RWPE2 (cell line): Measurements from ENCODE around the gene NATD1.

Experiments used
- ATAC-seq: fragments of 200-7000 bp; cut with Tn5 transposase; 3 replicates; pipeline ENCODE4 v1.9.1; 2021; ENCODE audit warnings: low read depth
- DNase-seq: peaks from one replicate; pipeline ENCODE4 v3.0.0-alpha.2; 2020; ENCODE audit warnings: low spot score
- H3K27ac ChIP-seq: fragments of 450-650 bp; 2 replicates; pipeline ENCODE4 v1.5.1; 2017; ENCODE audit warnings: mild to moderate bottlenecking; ENCODE audit not compliant: poor library complexity, severe bottlenecking
- H3K27me3 ChIP-seq: fragments of 250-450 bp; sonication (Bioruptor Pico); 2 replicates; pipeline ENCODE4 v1.5.1; 2021; ENCODE audit warnings: mild to moderate bottlenecking, moderate library complexity; ENCODE audit not compliant: insufficient read depth, poor library complexity, severe bottlenecking
- H3K36me3 ChIP-seq: fragments of 250-450 bp; sonication (Bioruptor Pico); 2 replicates; pipeline ENCODE4 v1.5.1; 2020; ENCODE audit warnings: low read depth, mild to moderate bottlenecking, moderate library complexity
- H3K4me1 ChIP-seq: fragments of 250-450 bp; sonication (Bioruptor Pico); 2 replicates; pipeline ENCODE4 v1.5.1; 2021; ENCODE audit warnings: mild to moderate bottlenecking, moderate library complexity; ENCODE audit not compliant: insufficient read depth, poor library complexity, severe bottlenecking
- H3K4me3 ChIP-seq: fragments of 250-450 bp; sonication (Bioruptor Pico); 2 replicates; pipeline ENCODE4 v1.5.1; 2021; ENCODE audit warnings: mild to moderate bottlenecking, moderate library complexity; ENCODE audit not compliant: severe bottlenecking
- H3K9me3 ChIP-seq: fragments of 250-450 bp; sonication (Bioruptor Pico); 2 replicates; pipeline ENCODE4 v1.5.1; 2021; ENCODE audit warnings: mild to moderate bottlenecking, moderate library complexity; ENCODE audit not compliant: severe bottlenecking
- TF ChIP-seq, protein P1 (sequence below): fragments of 450-650 bp; IDR thresholded peaks from one replicate; pipeline ENCODE4 v1.5.1; 2017; ENCODE audit warnings: mild to moderate bottlenecking, moderate library complexity; ENCODE audit not compliant: poor library complexity, severe bottlenecking

The NATD1 gene

DNA sequence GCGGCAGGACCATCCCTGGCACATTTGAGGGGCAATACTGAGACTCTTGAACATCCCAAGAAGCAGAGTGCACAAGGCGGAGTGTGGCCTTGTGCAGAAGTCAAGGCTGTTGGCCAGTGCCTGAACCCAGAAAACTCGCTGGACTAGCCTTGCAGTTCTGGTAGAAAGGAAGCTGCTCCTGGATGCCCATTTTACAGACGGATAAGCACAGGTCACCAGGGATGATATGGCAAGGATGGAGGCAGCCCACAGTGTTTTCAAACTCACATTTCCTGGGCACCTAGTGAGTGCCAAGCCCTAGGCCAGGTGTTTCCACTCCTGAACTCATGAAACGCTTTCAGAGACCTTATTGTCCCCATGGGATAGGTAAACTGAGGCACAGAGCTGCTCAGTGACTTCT is 29.6 kb upstream of the NATD1 start:
- ATAC-seq (no peak), DNase-seq (no peak)
- no peaks in the 10 kb centered on the region for H3K36me3 ChIP-seq
- peaks cover 18% of the 10 kb centered on the region for H3K4me1 ChIP-seq
- no peak overlapping the region for H3K27ac ChIP-seq
- TF ChIP-seq, protein P1, sequence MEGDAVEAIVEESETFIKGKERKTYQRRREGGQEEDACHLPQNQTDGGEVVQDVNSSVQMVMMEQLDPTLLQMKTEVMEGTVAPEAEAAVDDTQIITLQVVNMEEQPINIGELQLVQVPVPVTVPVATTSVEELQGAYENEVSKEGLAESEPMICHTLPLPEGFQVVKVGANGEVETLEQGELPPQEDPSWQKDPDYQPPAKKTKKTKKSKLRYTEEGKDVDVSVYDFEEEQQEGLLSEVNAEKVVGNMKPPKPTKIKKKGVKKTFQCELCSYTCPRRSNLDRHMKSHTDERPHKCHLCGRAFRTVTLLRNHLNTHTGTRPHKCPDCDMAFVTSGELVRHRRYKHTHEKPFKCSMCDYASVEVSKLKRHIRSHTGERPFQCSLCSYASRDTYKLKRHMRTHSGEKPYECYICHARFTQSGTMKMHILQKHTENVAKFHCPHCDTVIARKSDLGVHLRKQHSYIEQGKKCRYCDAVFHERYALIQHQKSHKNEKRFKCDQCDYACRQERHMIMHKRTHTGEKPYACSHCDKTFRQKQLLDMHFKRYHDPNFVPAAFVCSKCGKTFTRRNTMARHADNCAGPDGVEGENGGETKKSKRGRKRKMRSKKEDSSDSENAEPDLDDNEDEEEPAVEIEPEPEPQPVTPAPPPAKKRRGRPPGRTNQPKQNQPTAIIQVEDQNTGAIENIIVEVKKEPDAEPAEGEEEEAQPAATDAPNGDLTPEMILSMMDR: no peak
- H3K27me3 ChIP-seq: no peaks in the 10 kb centered on the region
- H3K9me3 ChIP-seq: no peaks in the 10 kb centered on the region
- no peak overlapping the region for H3K4me3 ChIP-seq

DNA sequence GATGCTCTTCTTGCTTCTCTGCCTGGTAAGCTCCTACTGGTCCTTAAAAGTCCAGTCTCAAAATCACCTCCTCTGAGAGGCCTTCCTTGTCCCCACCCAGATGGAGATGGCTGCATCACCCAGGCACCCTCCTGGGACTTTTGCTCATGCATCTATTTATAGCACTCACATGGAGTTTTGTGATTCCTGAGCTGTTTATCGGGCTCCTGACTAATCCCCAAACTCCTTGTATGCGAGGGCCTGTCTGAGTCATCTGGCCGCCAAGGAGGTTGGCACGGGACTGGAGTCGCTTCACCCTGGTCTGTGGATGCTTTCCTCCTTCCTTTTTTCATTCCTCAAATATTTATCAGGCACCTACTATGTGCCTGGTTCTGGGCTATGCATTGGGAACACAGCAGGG is 29.0 kb upstream of the NATD1 start:
- Histone ChIP-seq H3K27me3 (no peaks in the 10 kb centered on the region), H3K27ac (no peak overlapping the region), H3K4me1 (peaks cover 13% of the 10 kb centered on the region), H3K4me3 (no peak overlapping the region), H3K36me3 (no peaks in the 10 kb centered on the region), H3K9me3 (no peaks in the 10 kb centered on the region)
- ATAC-seq (peak; percentile 28), DNase-seq (no peak)
- TF ChIP-seq, protein P1: no peak

DNA sequence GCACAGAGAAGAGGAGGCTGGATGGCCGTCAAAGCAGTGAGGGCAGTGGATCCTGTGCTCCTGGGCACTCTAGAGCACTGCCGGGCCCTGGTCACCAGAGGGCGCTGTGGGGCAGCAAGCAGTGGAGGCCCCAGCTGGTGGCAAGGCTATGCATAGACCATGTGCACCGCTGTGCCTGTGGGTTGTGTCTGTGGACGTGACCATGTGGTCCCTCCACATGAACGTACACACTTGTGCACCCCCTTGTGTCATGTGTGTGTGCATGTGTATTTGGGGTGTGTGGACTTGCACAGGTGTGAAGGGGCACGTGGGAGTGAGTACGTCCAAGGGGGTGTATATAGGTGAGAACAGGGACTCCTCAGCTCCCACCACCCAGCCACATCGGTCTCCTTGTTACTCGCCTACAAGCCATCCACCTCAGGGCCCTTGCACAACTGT is 26.9 kb upstream of the NATD1 start:
- Histone ChIP-seq H3K27ac (no peak overlapping the region), H3K27me3 (no peaks in the 10 kb centered on the region), H3K36me3 (no peaks in the 10 kb centered on the region), H3K4me1 (peaks cover 8% of the 10 kb centered on the region), H3K4me3 (no peak overlapping the region), H3K9me3 (no peaks in the 10 kb centered on the region)
- ATAC-seq (peak; percentile 53), DNase-seq (no peak)
- TF ChIP-seq, protein P1: peak; percentile 97

DNA sequence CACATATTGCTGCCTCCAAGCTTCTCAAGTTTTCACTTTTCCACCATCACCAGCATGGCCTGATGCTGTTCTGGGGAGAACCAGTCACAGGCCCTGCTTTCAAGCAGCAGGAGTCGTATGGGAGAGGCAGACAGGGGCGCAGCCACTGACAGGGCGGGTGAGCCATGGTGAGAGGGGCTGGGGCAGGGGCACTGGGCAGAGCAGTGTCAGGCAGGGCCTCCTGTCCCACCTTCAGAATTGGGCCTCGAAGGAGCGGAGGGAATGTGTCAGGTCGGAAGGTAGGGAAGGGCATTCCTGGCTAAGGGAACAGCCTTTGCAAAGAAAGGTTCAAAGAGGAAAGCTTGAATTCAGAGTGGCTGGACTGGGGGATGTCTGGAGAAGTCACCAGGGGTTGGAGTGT is 26.4 kb upstream of the NATD1 start:
- Histone ChIP-seq H3K9me3 (no peaks in the 10 kb centered on the region), H3K36me3 (no peaks in the 10 kb centered on the region), H3K4me3 (no peak overlapping the region), H3K27ac (no peak overlapping the region), H3K4me1 (peaks cover 9% of the 10 kb centered on the region), H3K27me3 (no peaks in the 10 kb centered on the region)
- TF ChIP-seq, protein P1: no peak
- DNase-seq (no peak), ATAC-seq (no peak)

DNA sequence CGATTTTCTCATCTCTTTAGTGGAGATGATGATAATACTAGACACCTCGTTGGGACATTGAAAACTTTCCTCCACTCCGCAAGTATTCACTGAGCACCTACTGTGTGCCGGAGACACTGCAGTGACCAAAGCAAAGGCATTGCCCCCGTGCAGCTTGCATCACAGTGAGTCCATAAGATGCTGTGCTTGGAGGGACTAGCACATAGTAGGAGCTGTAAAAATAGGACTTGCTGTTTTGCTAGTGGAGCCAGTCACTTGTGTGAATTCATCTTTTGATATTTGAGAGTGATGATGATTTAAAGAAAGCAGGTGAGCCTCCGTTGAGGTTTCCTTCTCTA is 26.0 kb upstream of the NATD1 start:
- no peak overlapping the region for H3K27ac ChIP-seq
- ATAC-seq: no peak
- DNase-seq: no peak
- no peak overlapping the region for H3K4me3 ChIP-seq
- TF ChIP-seq, protein P1: no peak
- H3K9me3 ChIP-seq: no peaks in the 10 kb centered on the region
- H3K36me3 ChIP-seq: no peaks in the 10 kb centered on the region
- peaks cover 9% of the 10 kb centered on the region for H3K4me1 ChIP-seq
- no peaks in the 10 kb centered on the region for H3K27me3 ChIP-seq
